PC-9 (cell line): ENCODE results near the gene F13A1. TPM values are rescaled to one million over a fixed set of nuclear protein-coding genes. Genes with fewer than 3 reads are reported as not detected.

Experiments
- BruUV-seq: library from RNA; stranded (reverse); fragments of 400-500 nt; replicated peaks from 2 replicates; lab custom pipeline; 2021; lab: Mats Ljungman, UMichigan
- CTCF ChIA-PET: fragments of 300-600 bp; sonication (Branson Sonifier 250); formaldehyde crosslinking; loops from one replicate; lab custom pipeline; 2022; ENCODE audit warnings: antibody characterized with exemption; lab: Charles Lee
- POLR2A ChIA-PET: fragments of 300-600 bp; sonication (Branson Sonifier 250); formaldehyde crosslinking; loops from one replicate; lab custom pipeline; 2022; ENCODE audit warnings: antibody characterized with exemption; ENCODE audit not compliant: unreplicated experiment; lab: Charles Lee
- DNase-seq, 2 experiments: peaks; one replicate each; pipeline versions ENCODE4 v3.0.0 to v3.0.0-alpha.2; 2015 to 2022; ENCODE audit warnings: mixed read lengths in 1 of 2
- H2AFZ ChIP-seq: fragments of 200-600 bp; sonication (generic); 2 replicates; pipeline ENCODE4 v1.8.1; 2017; ENCODE audit warnings: antibody characterized with exemption
- H3F3A ChIP-seq: fragments of 200-600 bp; sonication (generic); 2 replicates; pipeline ENCODE4 v1.8.1; 2017; ENCODE audit warnings: antibody characterized with exemption, mild to moderate bottlenecking, low read depth; ENCODE audit not compliant: insufficient read depth
- H3K27ac ChIP-seq: fragments of 200-600 bp; sonication (generic); 2 replicates; pipeline ENCODE4 v1.6.1; 2016; ENCODE audit warnings: mixed run types
- H3K27me3 ChIP-seq: fragments of 200-600 bp; sonication (generic); 2 replicates; pipeline ENCODE4 v1.6.1; 2016; ENCODE audit warnings: low read depth, mixed run types; ENCODE audit not compliant: insufficient read depth
- H3K36me3 ChIP-seq: fragments of 200-600 bp; sonication (generic); 2 replicates; pipeline ENCODE4 v1.6.1; 2016; ENCODE audit warnings: low read depth, mixed run types
- H3K4me1 ChIP-seq: fragments of 200-600 bp; sonication (generic); replicated peaks from 2 replicates; pipeline ENCODE4 v1.6.1; 2016; ENCODE audit warnings: mixed run types; ENCODE audit not compliant: insufficient read depth
- H3K4me2 ChIP-seq: fragments of 200-600 bp; sonication (generic); 2 replicates; pipeline ENCODE4 v1.6.1; 2017; ENCODE audit warnings: mixed run types
- H3K4me3 ChIP-seq: fragments of 200-600 bp; sonication (generic); 2 replicates; pipeline ENCODE4 v1.6.1; 2016; ENCODE audit warnings: mixed run types
- H3K79me2 ChIP-seq: fragments of 200-600 bp; sonication (generic); 2 replicates; pipeline ENCODE4 v1.6.1; 2017; ENCODE audit warnings: low read depth, mixed run types
- H3K9me2 ChIP-seq: fragments of 200-600 bp; sonication (generic); 2 replicates; pipeline ENCODE4 v1.8.1; 2017; ENCODE audit warnings: mild to moderate bottlenecking; ENCODE audit not compliant: insufficient read depth
- H3K9me3 ChIP-seq: fragments of 200-600 bp; sonication (generic); 2 replicates; pipeline ENCODE4 v1.8.1; 2016; ENCODE audit warnings: low read depth; ENCODE audit not compliant: insufficient read depth
- H4K20me1 ChIP-seq: fragments of 200-600 bp; sonication (generic); 2 replicates; pipeline ENCODE4 v1.8.1; 2017; ENCODE audit not compliant: insufficient read depth
- CTCF ChIP-seq: fragments of 200-600 bp; sonication (generic); conservative IDR thresholded peaks from 2 replicates; pipeline ENCODE4 v1.6.1; 2017; ENCODE audit warnings: mixed run types, antibody characterized with exemption, mild to moderate bottlenecking, moderate library complexity
- EZH2 ChIP-seq: fragments of 200-600 bp; sonication (generic); IDR thresholded peaks from 2 replicates; pipeline ENCODE4 v1.8.0; 2017; ENCODE audit warnings: antibody characterized with exemption, low read depth
- intact Hi-C: fragments of 100-400 bp; cut with micrococcal nuclease; formaldehyde crosslinking; loops from one replicate; pipeline ENCODE4 v1.10.0; 2022; ENCODE audit not compliant: unreplicated experiment
- total RNA-seq: library from RNA; stranded (reverse); gene quantifications from 2 replicates; pipeline ENCODE4 v1.2.3, GENCODE V29; 2021

F13A1 gene
- total RNA-seq, 1 experiment from 2014 or later, result not detected

DNA sequence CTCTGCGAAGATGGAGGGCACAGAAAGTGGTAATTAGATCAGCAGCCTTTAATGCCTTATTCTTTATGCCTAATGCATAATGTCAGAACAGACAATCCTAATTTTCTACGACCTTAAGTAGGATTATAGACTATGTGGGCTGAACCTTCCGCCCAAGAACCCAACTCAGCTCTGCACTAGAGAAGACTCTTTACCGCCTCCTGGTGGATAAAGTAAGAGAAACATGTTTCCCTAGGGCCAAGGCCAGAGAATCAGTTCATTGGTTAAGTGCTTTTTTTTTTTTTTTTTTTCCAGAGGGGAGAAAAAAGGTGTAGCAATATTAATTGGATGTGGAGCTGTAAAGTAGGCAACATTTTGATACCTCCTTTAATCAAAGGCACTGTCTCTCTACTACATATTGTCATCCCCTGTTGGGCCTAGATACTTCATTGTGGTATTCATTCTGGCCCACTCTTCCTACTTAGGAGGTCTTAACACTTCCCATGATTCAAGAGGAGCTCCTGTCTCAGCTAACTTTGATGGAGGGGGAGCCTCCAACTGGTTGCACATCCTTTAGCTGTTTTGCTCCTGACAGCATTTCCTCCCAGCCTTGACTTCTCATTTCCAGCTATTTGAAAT lies 188.9 kb downstream of the F13A1 start:
- Histone ChIP-seq H4K20me1 (no peaks in the 10 kb centered on the region), H3K4me1 (no peaks in the 10 kb centered on the region), H3K4me3 (no peak overlapping the region), H3K27me3 (no peaks in the 10 kb centered on the region), H3K9me3 (no peaks in the 10 kb centered on the region), H3K36me3 (no peaks in the 10 kb centered on the region), H3K79me2 (no peaks in the 10 kb centered on the region), H3K27ac (no peak overlapping the region), H3K4me2 (no peak overlapping the region), H3F3A (no peaks in the 10 kb centered on the region), H2AFZ (no peak overlapping the region), H3K9me2 (no peaks in the 10 kb centered on the region)
- ChIA-PET POLR2A (no interaction called here), CTCF (interaction anchor here (0.6 to 0.7 kb wide), 2 partner anchors 134 to 702 kb away, joined by 3 to 15 read pairs; no protein-coding TSS in a partner anchor)
- no peak for DNase-seq
- BruUV-seq, result no TSS peak
- TF ChIP-seq CTCF (peak; percentile 50), EZH2 (no peak)
- intact Hi-C loops, result no loop called here

- CTCF ChIA-PET, result no interaction called here
- DNase-seq, result no peak
- intact Hi-C loops, result no loop called here
- H3K9me3 ChIP-seq, result no peaks in the 10 kb centered on the region
- no peaks in the 10 kb centered on the region for H3K79me2 ChIP-seq
- no peaks in the 10 kb centered on the region for H3K9me2 ChIP-seq
- BruUV-seq, result no TSS peak
- H2AFZ ChIP-seq, result no peak overlapping the region
- H3K27me3 ChIP-seq, result no peaks in the 10 kb centered on the region
- H3K27ac ChIP-seq, result no peak overlapping the region
- H3K4me2 ChIP-seq, result no peak overlapping the region
- POLR2A ChIA-PET, result no interaction called here
- no peaks in the 10 kb centered on the region for H3F3A ChIP-seq
- no peaks in the 10 kb centered on the region for H3K36me3 ChIP-seq
- no peaks in the 10 kb centered on the region for H4K20me1 ChIP-seq
- TF ChIP-seq CTCF (no peak), EZH2 (no peak)
- H3K4me3 ChIP-seq, result no peak overlapping the region
- no peaks in the 10 kb centered on the region for H3K4me1 ChIP-seq
Observed at GRCh38 chr6:6125495-6125894, 195.0 kb downstream of the F13A1 start.

- ChIA-PET POLR2A (no interaction called here), CTCF (no interaction called here)
- no peaks in the 10 kb centered on the region for H3K27me3 ChIP-seq
- DNase-seq, result no peak
- no peaks in the 10 kb centered on the region for H3K79me2 ChIP-seq
- H3F3A ChIP-seq, result no peaks in the 10 kb centered on the region
- H3K36me3 ChIP-seq, result no peaks in the 10 kb centered on the region
- H3K9me3 ChIP-seq, result no peaks in the 10 kb centered on the region
- H3K27ac ChIP-seq, result no peak overlapping the region
- no peak overlapping the region for H2AFZ ChIP-seq
- H3K9me2 ChIP-seq, result no peaks in the 10 kb centered on the region
- H3K4me1 ChIP-seq, result no peaks in the 10 kb centered on the region
- no TSS peak for BruUV-seq
- no peak overlapping the region for H3K4me2 ChIP-seq
- H3K4me3 ChIP-seq, result no peak overlapping the region
- no peaks in the 10 kb centered on the region for H4K20me1 ChIP-seq
- TF ChIP-seq CTCF (no peak), EZH2 (no peak)
- intact Hi-C loops, result no loop called here
Observed at GRCh38 chr6:6123803-6124202, 196.7 kb downstream of the F13A1 start.
